Peyer's patch (tissue), 4 donors: ENCODE measurements around the gene MTHFSD. TPM values are rescaled to one million over a fixed set of nuclear protein-coding genes. Genes with fewer than 3 reads are reported as not detected.
"Not testable (repeated sequence)": the region's sequence is repeated elsewhere in the genome, so short reads cannot be mapped to it uniquely, and the experiment has no call there.

ENCODE experiments used
- DNase-seq, 3 donors: peaks; one replicate each; pipeline ENCODE4 v3.0.0-alpha.2; 2017 to 2019
- H3K27ac ChIP-seq, 4 donors: fragments of 200-600 bp; sonication (generic); one replicate each; pipeline ENCODE4 v1.5.1; 2016 to 2019
- H3K27me3 ChIP-seq, 2 donors: fragments of 200-600 bp; sonication (generic); one replicate each; pipeline ENCODE4 v1.5.1; 2019
- H3K36me3 ChIP-seq, 3 donors: fragments of 200-600 bp; sonication (generic); one replicate each; pipeline ENCODE4 v1.5.1; 2016 to 2019
- H3K4me1 ChIP-seq, 4 donors: fragments of 200-600 bp; sonication (generic); one replicate each; pipeline ENCODE4 v1.5.1; 2016 to 2019
- H3K4me3 ChIP-seq, 4 donors: fragments of 200-600 bp; sonication (generic); 1 replicate in 3 of 4; 2 replicates in 1 of 4; pipeline ENCODE4 v1.5.1; 2016 to 2019; ENCODE audit warnings: mild to moderate bottlenecking in 1 of 4
- H3K9me3 ChIP-seq, 4 donors: fragments of 200-600 bp; sonication (generic); one replicate each; pipeline ENCODE4 v1.5.1; 2016 to 2019; ENCODE audit warnings: mild to moderate bottlenecking in 1 of 4
- CTCF ChIP-seq, 6 experiments: fragments of 450-650 bp in 4 of 6; fragments of 200-600 bp in 2 of 6; sonication (generic) in 1 of 6; IDR thresholded peaks; one replicate each; pipeline ENCODE4 v1.5.1; 2017 to 2019; ENCODE audit warnings: antibody characterized with exemption in 6 of 6, mild to moderate bottlenecking in 3 of 6, moderate library complexity in 1 of 6
- POLR2A ChIP-seq, 2 donors: fragments of 450-650 bp; IDR thresholded peaks; one replicate each; pipeline ENCODE4 v1.5.1; 2017; ENCODE audit warnings: antibody characterized with exemption in 2 of 2, mild to moderate bottlenecking in 2 of 2, moderate library complexity in 2 of 2
- total RNA-seq, 4 donors: library from RNA; depleted of rRNA; stranded (reverse); fragments of >200 nt; gene quantifications; one replicate each; pipeline ENCODE4 v1.1.0, GENCODE V29; 2016

Gene MTHFSD
- total RNA-seq, 4 donors from 2014 or later, result 18.2 to 35.4 (median 21.9) TPM

- no peak for DNase-seq
- no peak overlapping the region for H3K27ac ChIP-seq
- H3K4me1 ChIP-seq, result no peaks in the 10 kb centered on the region
- no peak overlapping the region for H3K4me3 ChIP-seq
- H3K36me3 ChIP-seq, result no peaks in the 10 kb centered on the region
- H3K27me3 ChIP-seq, result peaks cover 0 to 20% of the 10 kb centered on the region in 2 donors
- TF ChIP-seq CTCF (IDR thresholded peaks at IDR 0.05) (no peak), POLR2A (IDR thresholded peaks at IDR 0.05) (no peak)
- H3K9me3 ChIP-seq, result no peaks in the 10 kb centered on the region
Observed at GRCh38 chr16:86593913-86594620, 39.0 kb upstream of the MTHFSD start.

GRCh38 chr16:86591270-86591669 lies 36.2 kb upstream of the MTHFSD start:
- H3K36me3 ChIP-seq, result no peaks in the 10 kb centered on the region
- no peaks in the 10 kb centered on the region for H3K9me3 ChIP-seq
- DNase-seq, result no peak
- no peak overlapping the region for H3K4me3 ChIP-seq
- H3K27me3 ChIP-seq, result peaks cover 0 to 20% of the 10 kb centered on the region in 2 donors
- TF ChIP-seq POLR2A (IDR thresholded peaks at IDR 0.05), result no peak
- TF ChIP-seq CTCF (IDR thresholded peaks at IDR 0.05), result no peak
- no peak overlapping the region for H3K27ac ChIP-seq
- no peaks in the 10 kb centered on the region for H3K4me1 ChIP-seq

GRCh38 chr16:86590501-86591144 lies 35.6 kb upstream of the MTHFSD start:
- DNase-seq, result no peak

GRCh38 chr16:86587955-86588354 lies 32.9 kb upstream of the MTHFSD start:
- not testable (repeated sequence) for H3K9me3 ChIP-seq, H3K36me3 ChIP-seq, H3K27me3 ChIP-seq, H3K4me3 ChIP-seq, H3K27ac ChIP-seq, DNase-seq, H3K4me1 ChIP-seq

More at GRCh38 chr16:86590501-86591144, 35.6 kb upstream of the MTHFSD start:
- H3K36me3 ChIP-seq, result no peaks in the 10 kb centered on the region
- H3K4me1 ChIP-seq, result no peaks in the 10 kb centered on the region
- peaks cover 0 to 20% of the 10 kb centered on the region in 2 donors for H3K27me3 ChIP-seq
- no peaks in the 10 kb centered on the region for H3K9me3 ChIP-seq
- TF ChIP-seq CTCF (IDR thresholded peaks at IDR 0.05) (no peak), POLR2A (IDR thresholded peaks at IDR 0.05) (no peak)
- H3K4me3 ChIP-seq, result no peak overlapping the region
- H3K27ac ChIP-seq, result no peak overlapping the region

GRCh38 chr16:86587487-86587886 lies 32.5 kb upstream of the MTHFSD start:
- Histone ChIP-seq H3K27ac (no peak overlapping the region), H3K4me1 (no peaks in the 10 kb centered on the region), H3K36me3 (no peaks in the 10 kb centered on the region), H3K27me3 (peaks cover 0 to 1% of the 10 kb centered on the region in 2 donors), H3K4me3 (no peak overlapping the region), H3K9me3 (no peaks in the 10 kb centered on the region)
- TF ChIP-seq CTCF (IDR thresholded peaks at IDR 0.05), result no peak
- TF ChIP-seq POLR2A (IDR thresholded peaks at IDR 0.05), result no peak
- DNase-seq, result no peak

GRCh38 chr16:86585821-86586611 lies 31.0 kb upstream of the MTHFSD start:
- no peak for DNase-seq
- peak overlapping the region in 2 of 4 donors; percentile 55 to 69 for H3K27ac ChIP-seq
- H3K4me3 ChIP-seq, result no peak overlapping the region
- no peaks in the 10 kb centered on the region for H3K36me3 ChIP-seq
- TF ChIP-seq POLR2A (IDR thresholded peaks at IDR 0.05), result no peak
- TF ChIP-seq CTCF (IDR thresholded peaks at IDR 0.05), result no peak
- H3K4me1 ChIP-seq, result no peaks in the 10 kb centered on the region
- H3K27me3 ChIP-seq, result no peaks in the 10 kb centered on the region
- H3K9me3 ChIP-seq, result no peaks in the 10 kb centered on the region
